KMS-11 (cell line): Measurements from ENCODE around the gene NPSR1.

Experiments used
- H2AFZ ChIP-seq: fragments of 200-600 bp; sonication (generic); 2 replicates; pipeline ENCODE4 v1.6.1; 2016; ENCODE audit warnings: antibody characterized with exemption, mixed run types, low read depth
- H3K27ac ChIP-seq: fragments of 200-600 bp; sonication (generic); 2 replicates; pipeline ENCODE4 v1.6.1; 2016; ENCODE audit warnings: mild to moderate bottlenecking, mixed run types
- H3K27me3 ChIP-seq: fragments of 200-600 bp; sonication (generic); 2 replicates; pipeline ENCODE4 v1.6.1; 2017; ENCODE audit warnings: mild to moderate bottlenecking, low read depth, mixed run types, moderate library complexity; ENCODE audit not compliant: insufficient read depth
- H3K36me3 ChIP-seq: fragments of 200-600 bp; sonication (generic); 2 replicates; pipeline ENCODE4 v1.6.1; 2017; ENCODE audit warnings: mild to moderate bottlenecking, mixed run types; ENCODE audit not compliant: insufficient read depth
- H3K4me1 ChIP-seq: fragments of 200-600 bp; sonication (generic); 2 replicates; pipeline ENCODE4 v1.6.1; 2016; ENCODE audit warnings: mild to moderate bottlenecking, low read depth, mixed run types; ENCODE audit not compliant: poor library complexity, severe bottlenecking
- H3K4me2 ChIP-seq: fragments of 200-600 bp; sonication (generic); 2 replicates; pipeline ENCODE4 v1.7.0; 2016; ENCODE audit warnings: mild to moderate bottlenecking, mixed run types
- H3K4me3 ChIP-seq: fragments of 200-600 bp; sonication (generic); IDR thresholded peaks from 2 replicates; pipeline ENCODE4 v1.6.1; 2017; ENCODE audit warnings: low read depth, low read length, mixed read lengths; ENCODE audit not compliant: insufficient read depth
- H3K79me2 ChIP-seq: fragments of 200-600 bp; sonication (generic); 2 replicates; pipeline ENCODE4 v1.6.1; 2016; ENCODE audit warnings: low read depth, mixed run types; ENCODE audit not compliant: insufficient read depth
- H3K9ac ChIP-seq: fragments of 200-600 bp; sonication (generic); 2 replicates; pipeline ENCODE4 v1.6.1; 2016; ENCODE audit warnings: mild to moderate bottlenecking, mixed run types
- H4K20me1 ChIP-seq: fragments of 200-600 bp; sonication (generic); 2 replicates; pipeline ENCODE4 v1.6.1; 2016; ENCODE audit warnings: mild to moderate bottlenecking, mixed run types; ENCODE audit not compliant: insufficient read depth
- CTCF ChIP-seq: fragments of 200-600 bp; sonication (generic); conservative IDR thresholded peaks from 2 replicates; pipeline ENCODE4 v1.6.1; 2017; ENCODE audit warnings: low read depth, mild to moderate bottlenecking, antibody characterized with exemption, low read length, moderate library complexity, mixed read lengths

Gene NPSR1

GRCh38 chr7:34657632-34658268 lies at the start of gene NPSR1:
NPSR1 (plus strand) TSS chr7:34658218; CDS start chr7:34658413, 195 bp downstream.
- Histone ChIP-seq H3K27ac (no peak within 1 kb of the TSS), H4K20me1 (no peaks in the 10 kb centered on the region), H3K27me3 (no peaks in the 10 kb centered on the region), H2AFZ (no peak within 1 kb of the TSS), H3K4me3 (no peak within 1 kb of the TSS), H3K36me3 (no peaks in the 10 kb centered on the region), H3K9ac (no peak within 1 kb of the TSS), H3K79me2 (no peaks in the 10 kb centered on the region), H3K4me2 (no peak within 1 kb of the TSS), H3K4me1 (no peaks in the 10 kb centered on the region)
- no peak for TF ChIP-seq CTCF

DNA sequence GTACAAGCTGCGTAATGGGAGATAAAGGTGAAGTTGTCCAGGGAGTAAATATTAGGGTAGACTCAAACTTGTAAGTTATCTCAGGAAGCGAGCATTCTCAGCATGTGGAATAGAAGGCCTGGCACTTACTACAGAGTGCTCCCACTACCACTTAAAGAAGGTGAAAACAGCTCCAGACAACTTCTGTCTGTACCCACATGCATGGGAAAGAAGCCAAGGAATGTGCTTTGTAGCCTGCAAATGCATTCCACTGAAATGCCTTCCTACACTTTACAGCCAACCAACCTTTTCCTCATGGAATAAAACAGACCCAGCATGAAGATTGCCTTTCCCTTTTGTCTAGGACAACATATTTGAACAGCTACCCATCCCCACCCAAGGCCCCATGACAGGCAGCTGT lies 45.4 kb upstream of the NPSR1 start:
- Histone ChIP-seq H3K27ac (no peak overlapping the region), H3K4me1 (no peaks in the 10 kb centered on the region), H2AFZ (no peak overlapping the region), H3K4me3 (no peak overlapping the region), H3K79me2 (no peaks in the 10 kb centered on the region), H3K36me3 (no peaks in the 10 kb centered on the region), H4K20me1 (no peaks in the 10 kb centered on the region), H3K9ac (no peak overlapping the region), H3K27me3 (no peaks in the 10 kb centered on the region), H3K4me2 (no peak overlapping the region)
- TF ChIP-seq CTCF: no peak

DNA sequence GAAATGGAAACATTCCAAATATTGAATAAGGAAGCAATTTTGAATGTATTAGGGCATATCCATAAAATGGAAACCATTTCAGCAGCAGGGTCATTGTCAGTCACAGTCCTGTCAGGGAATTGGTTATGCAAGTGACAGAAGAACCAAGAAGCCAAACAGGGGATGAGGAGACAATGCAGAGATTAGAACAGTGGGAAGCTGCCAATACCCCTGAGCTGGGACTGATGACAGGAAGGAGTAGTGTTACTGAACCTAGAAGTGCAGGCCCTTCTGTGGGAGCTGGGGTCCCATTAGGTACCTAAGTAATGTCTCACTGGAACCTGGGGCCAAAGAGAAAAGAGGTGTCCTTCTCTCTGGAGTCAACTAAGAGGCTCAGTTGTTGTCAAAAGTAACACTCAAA lies 37.6 kb upstream of the NPSR1 start:
- Histone ChIP-seq H2AFZ (no peak overlapping the region), H3K4me2 (no peak overlapping the region), H3K4me1 (no peaks in the 10 kb centered on the region), H3K9ac (no peak overlapping the region), H3K27me3 (no peaks in the 10 kb centered on the region), H3K36me3 (no peaks in the 10 kb centered on the region), H3K27ac (no peak overlapping the region), H3K4me3 (no peak overlapping the region), H3K79me2 (no peaks in the 10 kb centered on the region), H4K20me1 (no peaks in the 10 kb centered on the region)
- TF ChIP-seq CTCF: no peak

DNA sequence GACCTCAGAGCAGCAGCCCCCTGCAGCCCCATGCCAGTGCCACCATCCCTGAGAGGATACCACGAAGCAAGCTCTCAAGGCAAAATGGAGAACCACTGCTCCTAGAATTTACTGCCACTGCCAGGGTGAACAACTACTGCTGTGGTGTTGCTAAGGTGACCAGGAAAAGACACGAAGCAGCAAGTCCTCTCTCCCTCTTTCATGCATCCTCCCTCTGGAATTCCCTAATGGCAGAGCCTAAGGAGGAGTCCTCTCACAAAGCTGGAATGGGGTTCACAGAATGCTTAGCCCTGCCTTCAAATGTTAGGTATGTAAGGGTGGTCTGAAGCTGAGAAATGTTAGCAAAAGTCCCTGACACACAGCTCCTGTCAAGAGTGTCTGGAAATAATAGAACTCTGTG lies 35.8 kb upstream of the NPSR1 start:
- no peaks in the 10 kb centered on the region for H3K27me3 ChIP-seq
- H2AFZ ChIP-seq: no peak overlapping the region
- no peak for TF ChIP-seq CTCF
- no peak overlapping the region for H3K9ac ChIP-seq
- H3K36me3 ChIP-seq: no peaks in the 10 kb centered on the region
- H3K4me2 ChIP-seq: no peak overlapping the region
- no peak overlapping the region for H3K4me3 ChIP-seq
- H3K4me1 ChIP-seq: no peaks in the 10 kb centered on the region
- no peaks in the 10 kb centered on the region for H4K20me1 ChIP-seq
- no peak overlapping the region for H3K27ac ChIP-seq
- no peaks in the 10 kb centered on the region for H3K79me2 ChIP-seq
